ENCODE data around the gene IL1RAPL1. TPM values are rescaled to one million over a fixed set of nuclear protein-coding genes. Genes with fewer than 3 reads are reported as not detected.

The IL1RAPL1 gene
- total RNA-seq, 1 donor from 2014 or later: 0.16 TPM

- no peaks in the 10 kb centered on the region for H3K27me3 ChIP-seq (ENCODE audit: insufficient read depth, low read length)
- H3K4me2 ChIP-seq (ENCODE audit: low read length): no peak overlapping the region
- H3K27ac ChIP-seq (ENCODE audit: low read depth, low read length): no peak overlapping the region
- no peak for TF ChIP-seq CTCF (IDR thresholded peaks at IDR 0.05; ENCODE audit: insufficient read depth, low read depth, low read length)
- no peak for TF ChIP-seq EZH2 (IDR thresholded peaks at IDR 0.05; ENCODE audit: insufficient read depth, low read length)
- no peak for DNase-seq (ENCODE audit: low read depth)
- no peaks in the 10 kb centered on the region for H4K20me1 ChIP-seq (ENCODE audit: insufficient read depth, low read length)
- no peaks in the 10 kb centered on the region for H3K36me3 ChIP-seq (ENCODE audit: insufficient read depth, low read length)
- Mint-ChIP-seq H3K27me3 (ENCODE audit: low read depth, unreplicated experiment) (no peaks in the 10 kb centered on the region), H3K4me3 (ENCODE audit: unreplicated experiment) (no peak overlapping the region), H3K9me3 (ENCODE audit: unreplicated experiment) (no peaks in the 10 kb centered on the region), H3K27ac (ENCODE audit: unreplicated experiment) (no peak overlapping the region), H3K36me3 (ENCODE audit: low read depth, unreplicated experiment) (no peaks in the 10 kb centered on the region), H3K4me1 (ENCODE audit: low read depth, unreplicated experiment) (no peaks in the 10 kb centered on the region)
- no peak overlapping the region for H3K4me3 ChIP-seq (ENCODE audit: insufficient read depth, low read depth, low read length)
- no peaks in the 10 kb centered on the region for H3K9me3 ChIP-seq (ENCODE audit: insufficient read depth, low read depth, low read length)
- no peaks in the 10 kb centered on the region for H3K4me1 ChIP-seq (ENCODE audit: insufficient read depth, low read length)
- no peaks in the 10 kb centered on the region for H3K79me2 ChIP-seq (ENCODE audit: insufficient read depth, low read length)
- FAIRE-seq: peak; percentile 90
- H2AFZ ChIP-seq (ENCODE audit: low read depth, low read length): no peak overlapping the region
- no peak overlapping the region for H3K9ac ChIP-seq (ENCODE audit: low read length)
Measured at GRCh38 chrX:29297171-29297800, 710.0 kb downstream of the IL1RAPL1 start.

GRCh38 chrX:29299684-29300083 lies 712.4 kb downstream of the IL1RAPL1 start:
- H3K4me2 ChIP-seq (ENCODE audit: low read length): no peak overlapping the region
- no peak overlapping the region for H3K4me3 Mint-ChIP-seq (ENCODE audit: unreplicated experiment)
- H3K9ac ChIP-seq (ENCODE audit: low read length): no peak overlapping the region
- no peaks in the 10 kb centered on the region for H3K4me1 ChIP-seq (ENCODE audit: insufficient read depth, low read length)
- H3K4me1 Mint-ChIP-seq (ENCODE audit: low read depth, unreplicated experiment): no peaks in the 10 kb centered on the region
- no peaks in the 10 kb centered on the region for H3K36me3 ChIP-seq (ENCODE audit: insufficient read depth, low read length)
- no peaks in the 10 kb centered on the region for H3K27me3 ChIP-seq (ENCODE audit: insufficient read depth, low read length)
- H3K79me2 ChIP-seq (ENCODE audit: insufficient read depth, low read length): no peaks in the 10 kb centered on the region
- H3K27ac ChIP-seq (ENCODE audit: low read depth, low read length): no peak overlapping the region
- H3K9me3 ChIP-seq (ENCODE audit: insufficient read depth, low read depth, low read length): no peaks in the 10 kb centered on the region
- H3K4me3 ChIP-seq (ENCODE audit: insufficient read depth, low read depth, low read length): no peak overlapping the region
- FAIRE-seq (peak; percentile 62), DNase-seq (ENCODE audit: low read depth) (peak; percentile 37)
- H4K20me1 ChIP-seq (ENCODE audit: insufficient read depth, low read length): no peaks in the 10 kb centered on the region
- H3K27ac Mint-ChIP-seq (ENCODE audit: unreplicated experiment): no peak overlapping the region
- no peak for TF ChIP-seq CTCF (IDR thresholded peaks at IDR 0.05; ENCODE audit: insufficient read depth, low read depth, low read length)
- no peak for TF ChIP-seq EZH2 (IDR thresholded peaks at IDR 0.05; ENCODE audit: insufficient read depth, low read length)
- no peaks in the 10 kb centered on the region for H3K36me3 Mint-ChIP-seq (ENCODE audit: low read depth, unreplicated experiment)
- no peak overlapping the region for H2AFZ ChIP-seq (ENCODE audit: low read depth, low read length)
- no peaks in the 10 kb centered on the region for H3K9me3 Mint-ChIP-seq (ENCODE audit: unreplicated experiment)
- H3K27me3 Mint-ChIP-seq (ENCODE audit: low read depth, unreplicated experiment): no peaks in the 10 kb centered on the region

DNA sequence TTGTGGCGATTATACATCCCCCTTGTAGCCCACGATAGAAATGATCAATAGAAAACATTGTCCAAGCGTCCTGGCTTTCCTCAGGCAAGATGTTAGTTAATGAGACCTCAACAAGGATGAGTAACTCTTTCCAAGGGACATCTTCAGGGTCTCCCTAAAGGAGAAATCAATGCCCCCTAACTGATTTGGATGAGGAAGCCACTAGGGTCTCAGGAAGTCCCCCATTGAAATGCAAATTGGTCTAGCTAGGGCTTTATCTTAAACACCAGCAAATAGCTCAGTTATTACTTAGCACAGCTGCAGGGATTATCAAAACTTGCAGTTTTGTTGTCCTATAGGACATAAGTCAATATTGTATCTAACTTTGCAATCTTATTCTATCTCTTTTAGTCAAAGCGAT lies 721.5 kb downstream of the IL1RAPL1 start:
- Histone ChIP-seq H3K9me3 (ENCODE audit: insufficient read depth, low read depth, low read length) (no peaks in the 10 kb centered on the region), H3K4me2 (ENCODE audit: low read length) (no peak overlapping the region), H3K4me1 (ENCODE audit: insufficient read depth, low read length) (no peaks in the 10 kb centered on the region), H3K9ac (ENCODE audit: low read length) (no peak overlapping the region), H3K27me3 (ENCODE audit: insufficient read depth, low read length) (no peaks in the 10 kb centered on the region), H4K20me1 (ENCODE audit: insufficient read depth, low read length) (no peaks in the 10 kb centered on the region), H3K79me2 (ENCODE audit: insufficient read depth, low read length) (no peaks in the 10 kb centered on the region), H2AFZ (ENCODE audit: low read depth, low read length) (no peak overlapping the region), H3K36me3 (ENCODE audit: insufficient read depth, low read length) (no peaks in the 10 kb centered on the region), H3K27ac (ENCODE audit: low read depth, low read length) (no peak overlapping the region), H3K4me3 (ENCODE audit: insufficient read depth, low read depth, low read length) (no peak overlapping the region)
- DNase-seq (ENCODE audit: low read depth): no peak
- TF ChIP-seq CTCF (IDR thresholded peaks at IDR 0.05; ENCODE audit: insufficient read depth, low read depth, low read length) (no peak), EZH2 (IDR thresholded peaks at IDR 0.05; ENCODE audit: insufficient read depth, low read length) (no peak)
- Mint-ChIP-seq H3K4me1 (ENCODE audit: low read depth, unreplicated experiment) (no peaks in the 10 kb centered on the region), H3K36me3 (ENCODE audit: low read depth, unreplicated experiment) (no peaks in the 10 kb centered on the region), H3K27me3 (ENCODE audit: low read depth, unreplicated experiment) (no peaks in the 10 kb centered on the region), H3K9me3 (ENCODE audit: unreplicated experiment) (no peaks in the 10 kb centered on the region), H3K27ac (ENCODE audit: unreplicated experiment) (no peak overlapping the region), H3K4me3 (ENCODE audit: unreplicated experiment) (no peak overlapping the region)
- FAIRE-seq: no peak
